ENCODE results near the gene ACTR1A. TPM values are rescaled to one million over a fixed set of nuclear protein-coding genes. Genes with fewer than 3 reads are reported as not detected.

The ACTR1A gene
- total RNA-seq, 1 experiment from 2014 or later: 126 TPM

DNA sequence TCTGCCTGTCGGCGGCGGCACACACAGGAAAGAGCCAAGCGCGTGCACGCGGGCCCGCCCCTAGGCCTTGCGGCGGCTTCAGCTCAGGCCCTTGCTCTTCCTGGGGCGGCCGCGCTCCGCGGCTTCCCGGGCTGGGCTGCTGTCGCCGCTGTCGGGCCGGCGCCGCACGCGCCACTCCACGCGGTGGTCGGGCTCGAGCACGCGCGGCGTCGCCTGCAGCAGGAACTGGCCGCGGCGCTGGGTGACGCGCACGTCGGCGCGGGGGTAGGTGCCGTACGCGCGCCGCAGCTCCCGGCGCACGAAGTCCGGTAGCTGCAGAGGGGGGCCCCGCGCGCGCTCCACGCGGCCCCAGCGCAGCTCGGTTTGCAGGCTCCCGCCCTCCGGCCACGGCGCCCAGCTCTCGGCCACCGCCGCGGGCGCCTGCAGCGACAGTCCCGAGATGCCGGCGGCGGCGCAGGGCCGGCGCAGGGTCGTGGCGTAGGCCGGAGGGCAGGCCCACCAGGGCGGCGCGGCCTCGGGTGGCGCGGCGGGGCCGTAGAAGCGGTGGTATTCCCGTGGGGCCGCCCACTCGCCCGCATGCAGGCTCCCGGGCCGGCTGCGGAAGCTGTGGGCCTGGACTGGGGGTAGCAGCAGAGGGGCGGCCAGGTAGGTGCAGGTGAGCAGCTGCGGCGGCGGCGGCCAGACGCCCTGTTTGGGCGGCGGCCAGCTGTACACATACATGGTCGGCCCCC lies 52.0 kb downstream of the ACTR1A start:
- Histone ChIP-seq H3K4me3 (peak overlapping the region; percentile 78), H3K9me3 (replicated peaks) (peaks cover 3% of the 10 kb centered on the region; the same call in 1 of the 2 replicates), H3K36me3 (peaks cover 3% of the 10 kb centered on the region; the same call in 1 of the 2 replicates), H3K4me1 (replicated peaks) (peaks cover 41% of the 10 kb centered on the region), H3K27ac (no peak overlapping the region), H3K27me3 (replicated peaks) (no peaks in the 10 kb centered on the region)
- peak; percentile 65 to 81 for DNase-seq (ENCODE audit: low read depth in 1 of 2, low spot score in 2 of 2)

DNA sequence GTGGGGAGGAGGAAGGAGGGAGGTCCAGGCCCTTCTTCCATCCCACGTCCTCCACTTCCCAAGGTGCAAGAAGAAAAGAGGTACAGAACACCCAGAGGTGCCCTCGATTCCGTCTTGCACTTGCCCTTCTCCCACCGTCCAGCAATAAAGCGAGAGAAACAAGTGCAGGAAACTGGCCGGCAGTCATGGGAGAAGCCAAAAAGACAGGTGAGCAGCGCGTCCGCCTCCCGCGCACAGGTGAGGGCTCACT lies 52.5 kb downstream of the ACTR1A start:
- H3K4me1 ChIP-seq (replicated peaks): peaks cover 41% of the 10 kb centered on the region
- peaks cover 3% of the 10 kb centered on the region; the same call in 1 of the 2 replicates for H3K36me3 ChIP-seq
- 0 out of 2 replicates have a peak, but pooled peaks cover 1% of the 10 kb centered on the region for H3K27me3 ChIP-seq (replicated peaks)
- H3K9me3 ChIP-seq (replicated peaks): peaks cover 3% of the 10 kb centered on the region; the same call in 1 of the 2 replicates
- peak overlapping the region; percentile 78 for H3K4me3 ChIP-seq
- no peak overlapping the region for H3K27ac ChIP-seq
- no peak for DNase-seq (ENCODE audit: low read depth in 1 of 2, low spot score in 2 of 2)

DNA sequence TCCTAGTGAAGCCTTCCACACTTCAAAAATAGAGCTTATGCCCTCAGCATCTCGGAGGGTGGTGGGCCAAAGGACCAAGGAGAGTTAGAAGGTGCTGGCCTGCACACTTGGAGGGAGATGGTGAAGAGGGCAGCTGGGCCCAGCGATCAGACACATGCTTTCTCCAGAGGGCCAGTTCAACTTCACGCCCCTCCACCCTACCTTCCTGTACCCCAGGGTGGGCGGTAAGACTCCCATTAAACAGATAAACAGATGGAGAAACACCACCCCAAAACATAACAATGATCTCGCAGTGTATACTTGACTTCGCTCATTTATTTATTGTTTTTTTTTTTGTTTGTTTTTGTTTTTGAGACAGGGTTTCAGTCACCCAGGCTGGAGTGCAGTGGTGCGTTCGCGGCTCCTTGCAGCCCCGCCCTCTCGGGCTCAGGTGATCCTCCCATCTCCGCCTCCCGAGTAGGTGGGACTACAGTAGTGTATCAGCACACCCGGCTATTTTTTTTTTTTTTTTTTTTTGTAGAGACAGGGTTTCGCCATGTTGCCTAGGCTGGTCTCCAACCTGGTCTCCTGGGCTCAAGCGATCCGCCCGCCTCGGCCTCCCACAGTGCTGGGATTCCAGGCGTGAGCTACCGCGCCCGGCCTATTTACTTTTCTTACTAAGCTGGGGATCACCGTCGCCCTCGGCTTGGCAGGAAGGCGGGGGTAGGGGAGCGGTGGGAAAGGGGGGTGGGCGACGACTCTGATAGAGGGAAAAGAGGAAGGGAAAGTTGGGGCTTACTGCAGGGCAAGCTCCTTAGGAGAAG lies 53.0 kb downstream of the ACTR1A start:
- H3K27ac ChIP-seq: no peak overlapping the region
- H3K9me3 ChIP-seq (replicated peaks): peaks cover 3% of the 10 kb centered on the region; the same call in 1 of the 2 replicates
- no peak for DNase-seq (ENCODE audit: low read depth in 1 of 2, low spot score in 2 of 2)
- peaks cover 41% of the 10 kb centered on the region for H3K4me1 ChIP-seq (replicated peaks)
- H3K4me3 ChIP-seq: peak overlapping the region; percentile 78
- H3K27me3 ChIP-seq (replicated peaks): 0 out of 2 replicates have a peak, but pooled peaks cover 4% of the 10 kb centered on the region
- H3K36me3 ChIP-seq: peaks cover 3% of the 10 kb centered on the region; the same call in 1 of the 2 replicates

DNA sequence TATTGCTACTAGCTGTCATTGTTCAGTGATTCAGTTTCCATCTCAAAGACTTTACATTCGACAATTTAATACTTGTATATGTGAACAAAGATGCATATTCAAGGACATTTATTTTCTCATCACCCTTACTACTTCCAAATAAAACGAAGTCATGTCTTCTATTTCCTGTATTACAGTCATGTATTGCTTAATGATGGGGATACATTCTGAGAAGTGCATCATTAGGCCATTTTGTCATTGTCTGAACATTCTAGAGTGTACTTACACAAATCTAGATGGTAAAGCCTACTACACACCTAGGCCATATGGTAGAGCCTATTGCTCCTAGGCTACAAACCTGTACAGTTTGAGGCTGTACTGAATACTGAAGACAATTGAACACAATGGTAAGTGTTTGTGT lies 57.7 kb downstream of the ACTR1A start:
- Histone ChIP-seq H3K27ac (no peak overlapping the region), H3K4me3 (no peak overlapping the region), H3K9me3 (replicated peaks) (no peaks in the 10 kb centered on the region), H3K4me1 (replicated peaks) (peaks cover 4% of the 10 kb centered on the region), H3K27me3 (replicated peaks) (0 out of 2 replicates have a peak, but pooled peaks cover 4% of the 10 kb centered on the region), H3K36me3 (no peaks in the 10 kb centered on the region)
- no peak for DNase-seq (ENCODE audit: low read depth in 1 of 2, low spot score in 2 of 2)

DNA sequence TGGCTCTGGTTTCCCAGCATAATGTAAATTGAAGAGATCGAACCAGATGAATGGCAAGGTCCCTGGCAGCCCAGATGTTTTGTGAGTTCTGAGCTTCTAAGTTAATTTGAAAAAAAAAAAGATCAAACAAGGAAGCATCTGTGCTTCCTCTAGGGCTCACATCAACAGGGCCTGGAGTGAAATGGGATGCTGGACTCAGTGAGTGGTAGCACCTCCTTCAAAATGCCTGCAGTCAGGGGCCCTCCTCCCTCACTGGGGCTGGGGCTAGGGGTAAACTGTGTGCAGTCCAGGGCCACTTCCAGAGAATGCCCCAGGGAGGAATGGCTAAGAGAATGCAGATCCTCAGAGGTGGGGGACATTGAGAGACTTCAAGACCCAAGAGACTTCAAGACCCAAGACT lies 64.1 kb downstream of the ACTR1A start:
- H3K27ac ChIP-seq: no peak overlapping the region
- no peaks in the 10 kb centered on the region for H3K36me3 ChIP-seq
- no peaks in the 10 kb centered on the region for H3K27me3 ChIP-seq (replicated peaks)
- no peaks in the 10 kb centered on the region for H3K9me3 ChIP-seq (replicated peaks)
- H3K4me1 ChIP-seq (replicated peaks): no peaks in the 10 kb centered on the region
- no peak for DNase-seq (ENCODE audit: low read depth in 1 of 2, low spot score in 2 of 2)
- no peak overlapping the region for H3K4me3 ChIP-seq

DNA sequence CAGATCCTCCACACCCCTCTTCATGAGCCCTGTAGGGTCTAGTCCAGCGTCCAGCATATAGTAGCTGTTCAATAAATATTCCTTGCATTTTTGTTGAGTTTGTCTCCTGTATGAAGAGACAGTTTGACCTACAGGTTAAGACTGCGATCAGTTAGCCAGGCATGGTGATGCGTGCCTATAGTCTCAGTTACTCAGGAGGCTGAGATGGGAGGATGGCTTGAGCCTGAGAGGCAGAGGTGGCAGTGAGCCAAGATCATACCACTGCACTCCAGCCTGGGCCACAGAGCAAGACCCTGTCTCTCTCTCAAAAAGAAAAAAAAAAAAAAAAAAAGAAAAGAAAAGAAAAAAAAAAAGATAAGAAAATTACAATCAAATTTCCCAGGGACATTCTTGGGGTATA lies 65.0 kb downstream of the ACTR1A start:
- Histone ChIP-seq H3K36me3 (no peaks in the 10 kb centered on the region), H3K27me3 (replicated peaks) (no peaks in the 10 kb centered on the region), H3K27ac (no peak overlapping the region), H3K9me3 (replicated peaks) (no peaks in the 10 kb centered on the region), H3K4me1 (replicated peaks) (peaks cover 3% of the 10 kb centered on the region; the same call in 1 of the 2 replicates), H3K4me3 (no peak overlapping the region)
- DNase-seq (ENCODE audit: low read depth in 1 of 2, low spot score in 2 of 2): no peak

DNA sequence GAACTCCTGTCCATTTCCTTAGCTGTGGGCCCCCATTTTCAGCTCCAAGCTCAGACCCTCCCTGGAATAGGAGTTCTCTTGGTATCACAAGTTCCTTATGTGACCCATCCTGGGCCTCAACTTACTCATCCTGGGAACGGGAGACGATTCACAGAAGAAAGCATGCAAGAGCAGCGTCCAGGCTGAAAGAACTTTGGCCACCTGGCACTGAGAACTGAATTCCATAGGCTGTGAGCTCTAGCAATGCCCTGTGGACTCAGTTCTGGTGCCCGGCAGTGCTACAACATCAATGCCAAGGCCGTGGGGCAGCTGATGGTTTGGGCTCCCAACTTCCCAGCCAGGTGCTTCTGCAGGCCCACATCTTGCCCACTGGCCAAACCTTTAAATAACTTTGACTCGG lies 66.2 kb downstream of the ACTR1A start:
- Histone ChIP-seq H3K4me3 (no peak overlapping the region), H3K36me3 (peaks cover 3% of the 10 kb centered on the region; the same call in 1 of the 2 replicates), H3K27ac (no peak overlapping the region), H3K4me1 (replicated peaks) (peaks cover 7% of the 10 kb centered on the region), H3K27me3 (replicated peaks) (no peaks in the 10 kb centered on the region), H3K9me3 (replicated peaks) (no peaks in the 10 kb centered on the region)
- DNase-seq (ENCODE audit: low read depth in 1 of 2, low spot score in 2 of 2): no peak

DNA sequence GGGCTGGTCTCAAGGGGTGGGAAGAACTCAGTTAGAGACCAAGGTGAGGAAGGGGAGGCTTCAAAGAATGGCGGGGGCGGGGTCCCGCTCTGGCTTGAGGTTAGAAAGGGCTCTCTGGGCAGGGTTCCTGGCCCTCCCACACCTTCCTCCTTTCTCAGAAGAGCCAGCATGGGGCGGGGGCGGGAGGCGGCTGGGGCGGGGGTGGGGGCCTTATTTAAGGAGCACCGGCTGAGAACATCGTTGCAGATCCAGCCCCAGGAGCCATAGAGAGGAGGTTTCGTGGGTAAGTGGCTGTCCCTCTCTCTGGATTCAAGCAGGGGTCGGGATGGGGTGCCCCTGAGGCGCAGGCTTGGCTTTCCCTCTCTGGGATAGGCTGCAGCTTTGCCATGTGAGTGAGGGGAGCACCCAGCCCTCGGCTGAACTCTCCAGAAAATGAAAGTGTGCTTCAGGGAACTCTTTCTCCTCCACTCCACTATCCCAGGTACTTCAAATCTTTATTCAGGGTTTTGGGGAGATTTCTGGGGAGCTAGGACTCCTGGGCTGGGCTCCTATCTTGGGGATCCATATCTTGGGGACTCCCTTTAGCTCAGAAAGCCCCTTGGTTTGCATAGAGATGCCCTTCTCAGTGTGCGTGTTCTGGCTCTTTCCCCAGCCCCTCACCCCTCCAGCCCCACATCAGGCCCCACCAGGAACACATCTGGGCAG lies 66.8 kb downstream of the ACTR1A start:
- H3K36me3 ChIP-seq: peaks cover 3% of the 10 kb centered on the region; the same call in 1 of the 2 replicates
- H3K4me1 ChIP-seq (replicated peaks): peaks cover 7% of the 10 kb centered on the region
- H3K4me3 ChIP-seq: no peak overlapping the region
- H3K9me3 ChIP-seq (replicated peaks): no peaks in the 10 kb centered on the region
- no peaks in the 10 kb centered on the region for H3K27me3 ChIP-seq (replicated peaks)
- no peak overlapping the region for H3K27ac ChIP-seq
- no peak for DNase-seq (ENCODE audit: low read depth in 1 of 2, low spot score in 2 of 2)

DNA sequence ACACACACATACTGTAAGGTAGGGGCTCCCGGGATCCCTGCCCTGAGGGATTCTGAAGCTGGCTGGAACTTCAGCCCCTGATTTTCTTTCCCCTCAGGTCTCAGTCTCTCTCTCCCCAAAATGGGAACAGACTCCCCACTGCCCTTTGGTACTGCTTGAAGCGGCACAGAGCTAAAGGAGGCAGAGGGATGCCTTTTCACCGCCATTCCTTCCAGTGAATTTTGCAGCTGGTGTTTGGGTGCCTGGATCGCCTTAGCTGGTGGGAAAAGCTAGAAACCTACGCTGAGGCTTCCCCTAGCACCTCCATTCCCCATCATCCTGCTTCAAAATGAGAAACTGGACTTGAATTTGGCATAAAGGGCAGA lies 67.4 kb downstream of the ACTR1A start:
- H3K4me3 ChIP-seq: no peak overlapping the region
- no peak for DNase-seq (ENCODE audit: low read depth in 1 of 2, low spot score in 2 of 2)

DNA sequence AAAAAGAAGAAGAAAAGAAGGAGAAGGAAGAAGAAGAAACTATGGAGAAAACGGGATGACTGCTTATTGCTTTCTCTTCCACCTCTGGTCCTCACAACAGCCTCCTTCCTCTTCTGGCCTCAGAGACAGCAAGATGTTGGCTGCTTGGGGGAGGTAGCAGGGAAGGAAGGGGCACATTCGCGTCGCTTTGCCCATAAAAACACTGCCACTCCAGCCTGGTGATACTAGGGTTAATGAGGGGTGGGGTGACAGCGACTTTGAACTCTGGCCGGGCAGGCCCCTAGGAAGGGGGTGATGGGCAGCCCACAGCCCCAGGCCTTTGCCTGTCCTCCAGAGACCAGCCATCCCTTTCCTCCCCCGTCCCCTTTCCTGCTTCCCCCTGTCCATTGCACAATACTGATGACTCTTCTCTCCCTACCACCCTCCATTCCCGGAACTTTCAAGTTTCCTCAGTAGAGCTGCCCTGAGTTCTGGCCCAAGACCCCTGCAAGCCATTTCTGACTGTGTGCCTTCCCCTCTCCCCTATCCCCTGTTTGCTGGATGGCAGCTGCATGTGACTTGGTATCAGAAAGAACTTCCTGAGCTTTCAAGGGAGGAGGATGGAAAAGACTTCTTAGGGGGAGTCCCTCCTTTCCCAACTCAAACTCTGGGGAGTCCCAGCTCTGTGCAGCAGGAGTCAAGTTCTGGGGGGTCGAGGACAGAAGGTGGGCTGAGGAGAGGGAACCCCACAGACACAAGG lies 67.9 kb downstream of the ACTR1A start:
- Histone ChIP-seq H3K9me3 (replicated peaks) (no peaks in the 10 kb centered on the region), H3K36me3 (peaks cover 3% of the 10 kb centered on the region; the same call in 1 of the 2 replicates), H3K4me1 (replicated peaks) (peaks cover 7% of the 10 kb centered on the region), H3K4me3 (no peak overlapping the region), H3K27me3 (replicated peaks) (no peaks in the 10 kb centered on the region), H3K27ac (no peak overlapping the region)
- no peak for DNase-seq (ENCODE audit: low read depth in 1 of 2, low spot score in 2 of 2)

More for the DNA sequence above, 67.4 kb downstream of the ACTR1A start:
- H3K27me3 ChIP-seq (replicated peaks): no peaks in the 10 kb centered on the region
- no peak overlapping the region for H3K27ac ChIP-seq
- peaks cover 7% of the 10 kb centered on the region for H3K4me1 ChIP-seq (replicated peaks)
- H3K36me3 ChIP-seq: peaks cover 3% of the 10 kb centered on the region; the same call in 1 of the 2 replicates
- H3K9me3 ChIP-seq (replicated peaks): no peaks in the 10 kb centered on the region

DNA sequence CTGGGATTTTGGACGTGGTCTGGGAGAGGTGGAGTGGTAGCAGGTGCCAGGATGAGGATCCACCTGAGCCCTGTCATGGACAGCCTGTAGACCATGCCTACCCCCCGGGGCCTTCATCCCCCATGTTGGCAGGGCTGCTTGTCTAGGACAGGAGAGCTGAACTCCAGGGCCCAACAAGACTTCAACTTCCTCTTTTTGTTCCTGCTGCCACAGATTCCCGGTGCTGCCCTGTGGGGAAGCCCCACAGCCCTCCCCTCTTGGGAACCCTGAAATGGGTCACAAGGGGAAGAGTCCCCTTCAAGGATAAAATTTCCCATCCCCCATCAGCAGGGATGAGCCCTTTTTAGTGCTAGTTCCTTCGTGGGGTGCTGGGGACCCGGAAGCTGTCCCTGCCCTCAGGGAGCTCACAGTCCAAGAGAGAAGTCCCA lies 68.9 kb downstream of the ACTR1A start:
- Histone ChIP-seq H3K27ac (no peak overlapping the region), H3K9me3 (replicated peaks) (no peaks in the 10 kb centered on the region), H3K4me1 (replicated peaks) (peaks cover 7% of the 10 kb centered on the region), H3K27me3 (replicated peaks) (no peaks in the 10 kb centered on the region), H3K4me3 (no peak overlapping the region), H3K36me3 (peaks cover 3% of the 10 kb centered on the region; the same call in 1 of the 2 replicates)
- DNase-seq (ENCODE audit: low read depth in 1 of 2, low spot score in 2 of 2): no peak

DNA sequence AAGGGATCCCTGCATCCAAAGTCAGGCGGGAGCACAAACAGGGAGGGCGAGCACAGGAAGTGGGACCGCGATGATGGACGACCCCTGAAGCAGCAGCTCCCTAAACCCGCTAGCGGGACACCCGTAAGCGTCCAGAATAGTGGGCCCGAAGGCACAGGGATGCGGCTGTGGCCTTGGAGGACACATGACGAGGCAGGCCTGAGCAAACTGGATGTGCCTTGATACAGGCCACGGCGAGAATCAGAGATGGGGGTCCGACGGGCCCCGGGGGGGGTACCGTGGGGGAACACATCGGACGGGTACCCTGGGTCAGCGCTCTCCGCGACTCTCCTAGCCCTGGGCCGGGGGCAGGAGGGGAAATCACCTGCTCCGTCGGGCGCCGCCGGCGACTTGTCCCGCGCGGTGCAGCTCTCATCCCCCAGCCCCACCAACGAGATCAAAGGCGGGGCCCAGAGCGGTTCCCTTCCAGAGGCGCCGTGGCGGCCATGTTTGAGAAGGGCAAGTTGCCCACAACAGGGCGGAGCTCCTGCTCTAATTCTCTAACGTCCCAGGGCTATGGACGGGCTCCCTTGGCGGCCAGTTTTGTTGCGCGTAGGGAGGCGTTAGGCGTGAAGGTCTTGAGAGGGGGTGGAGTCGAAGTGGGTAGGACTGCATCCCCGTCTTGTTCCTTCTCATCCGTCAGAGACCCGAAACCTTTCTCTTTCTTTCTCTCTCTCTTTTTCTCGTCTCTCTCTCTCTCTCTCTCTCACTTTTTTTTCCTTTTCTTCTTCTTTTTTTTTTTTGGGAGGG lies 70.2 kb downstream of the ACTR1A start, which contains the start of gene CUEDC2:
Gene CUEDC2 (minus strand): TSS at position 413 of the 789 bp plus-strand sequence. CDS start 7,386 bp downstream, outside the sequence.
- peaks cover 7% of the 10 kb centered on the region for H3K4me1 ChIP-seq (replicated peaks)
- H3K36me3 ChIP-seq: peaks cover 3% of the 10 kb centered on the region; the same call in 1 of the 2 replicates
- H3K9me3 ChIP-seq (replicated peaks): no peaks in the 10 kb centered on the region
- no peaks in the 10 kb centered on the region for H3K27me3 ChIP-seq (replicated peaks)
- H3K4me3 ChIP-seq: peak within 1 kb of the TSS; percentile 67
- peak; percentile 95 to 97 for DNase-seq (ENCODE audit: low read depth in 1 of 2, low spot score in 2 of 2)
- peak within 1 kb of the TSS; percentile 41 for H3K27ac ChIP-seq

All from SJSA1 (cell line).